GM18858 (cell line): ENCODE results near the gene ZBTB7C.

ENCODE experiments used
- ATAC-seq: cut with Tn5 transposase; IDR thresholded peaks from one replicate; pipeline ENCODE4 v1.9.1; 2021; ENCODE audit not compliant: unreplicated experiment

The ZBTB7C gene

GRCh38 chr18:48048251-48048650 is 360.9 kb downstream of the ZBTB7C start:
- ATAC-seq: no peak

GRCh38 chr18:48046843-48047242 is 362.3 kb downstream of the ZBTB7C start:
- ATAC-seq: no peak

- ATAC-seq: no peak
Observed at GRCh38 chr18:48045744-48046143, 363.4 kb downstream of the ZBTB7C start.

GRCh38 chr18:48044944-48045343 is 364.2 kb downstream of the ZBTB7C start:
- ATAC-seq: no peak

- ATAC-seq: no peak
Observed at GRCh38 chr18:48043166-48043565, 366.0 kb downstream of the ZBTB7C start.

GRCh38 chr18:48042431-48042830 is 366.8 kb downstream of the ZBTB7C start:
- ATAC-seq: no peak

- no peak for ATAC-seq
Observed at GRCh38 chr18:48040457-48041110, 368.6 kb downstream of the ZBTB7C start.

- ATAC-seq: no peak
Observed at GRCh38 chr18:48039769-48040215, 369.4 kb downstream of the ZBTB7C start.

- ATAC-seq: no peak
Observed at GRCh38 chr18:48038636-48039035, 370.5 kb downstream of the ZBTB7C start.

- ATAC-seq: no peak
Observed at GRCh38 chr18:48037481-48038271, 371.5 kb downstream of the ZBTB7C start.

GRCh38 chr18:48036641-48037421 is 372.4 kb downstream of the ZBTB7C start:
- no peak for ATAC-seq

GRCh38 chr18:48036226-48036625 is 373.0 kb downstream of the ZBTB7C start:
- no peak for ATAC-seq

GRCh38 chr18:48035556-48035860 is 373.7 kb downstream of the ZBTB7C start:
- no peak for ATAC-seq

GRCh38 chr18:48034651-48035555 is 374.3 kb downstream of the ZBTB7C start:
- ATAC-seq: no peak

GRCh38 chr18:48033790-48034650 is 375.2 kb downstream of the ZBTB7C start:
- ATAC-seq: no peak

GRCh38 chr18:48032876-48033789 is 376.1 kb downstream of the ZBTB7C start:
- ATAC-seq: no peak

GRCh38 chr18:48031641-48032040 is 377.5 kb downstream of the ZBTB7C start:
- ATAC-seq: no peak

GRCh38 chr18:48030616-48031480 is 378.3 kb downstream of the ZBTB7C start:
- no peak for ATAC-seq
